Mesothelial cell of epicardium (in vitro differentiated cells): ENCODE results near the gene UBTD1. TPM values are rescaled to one million over a fixed set of nuclear protein-coding genes. Genes with fewer than 3 reads are reported as not detected.

ENCODE experiments used
- DNase-seq, 2 experiments: peaks; one replicate each; pipeline ENCODE4 v3.0.0; 2021; ENCODE audit warnings: low spot score in 2 of 2; ENCODE audit not compliant: unreplicated experiment in 2 of 2
- H3K27ac Mint-ChIP-seq: 2 replicates; pipeline ENCODE4 v1.8.0; 2021; ENCODE audit warnings: mixed read lengths
- H3K27me3 Mint-ChIP-seq: 2 replicates; pipeline ENCODE4 v1.8.0; 2021; ENCODE audit warnings: low read depth, mixed read lengths
- H3K36me3 Mint-ChIP-seq: 2 replicates; pipeline ENCODE4 v1.8.0; 2021; ENCODE audit warnings: mixed read lengths
- H3K4me1 Mint-ChIP-seq: 2 replicates; pipeline ENCODE4 v1.8.0; 2021; ENCODE audit warnings: mixed read lengths
- H3K4me3 Mint-ChIP-seq: 2 replicates; pipeline ENCODE4 v1.8.0; 2021; ENCODE audit warnings: mild to moderate bottlenecking, moderate library complexity, mixed read lengths
- H3K9me3 Mint-ChIP-seq: 2 replicates; pipeline ENCODE4 v1.8.0; 2021; ENCODE audit warnings: mixed read lengths
- CTCF ChIP-seq: fragments of 200-600 bp; sonication (generic); IDR thresholded peaks from one replicate; pipeline ENCODE4 v1.5.0; 2021; ENCODE audit warnings: antibody characterized with exemption; ENCODE audit not compliant: unreplicated experiment
- total RNA-seq: library from RNA; stranded (reverse); gene quantifications from 3 replicates; pipeline ENCODE4 v1.2.1, GENCODE V29; 2021

Gene UBTD1
- total RNA-seq, 1 donor from 2014 or later = 9.1 TPM

- TF ChIP-seq CTCF = no peak
- Mint-ChIP-seq H3K9me3 (no peaks in the 10 kb centered on the region), H3K4me1 (peaks cover 45% of the 10 kb centered on the region), H3K4me3 (no peak overlapping the region), H3K27ac (peak overlapping the region; percentile 96), H3K36me3 (no peaks in the 10 kb centered on the region), H3K27me3 (no peaks in the 10 kb centered on the region)
- no peak for DNase-seq
These were observed 43.7 kb downstream of the UBTD1 start for GRCh38 chr10:97542169-97543024.

- peak overlapping the region; percentile 96 for H3K27ac Mint-ChIP-seq
- no peak for DNase-seq
- H3K36me3 Mint-ChIP-seq = no peaks in the 10 kb centered on the region
- H3K27me3 Mint-ChIP-seq = no peaks in the 10 kb centered on the region
- no peak overlapping the region for H3K4me3 Mint-ChIP-seq
- no peak for TF ChIP-seq CTCF
- H3K9me3 Mint-ChIP-seq = no peaks in the 10 kb centered on the region
- H3K4me1 Mint-ChIP-seq = peaks cover 49% of the 10 kb centered on the region
These were observed 44.4 kb downstream of the UBTD1 start for GRCh38 chr10:97543025-97543546.

GRCh38 chr10:97546456-97547270 is 47.9 kb downstream of the UBTD1 start:
- TF ChIP-seq CTCF = no peak
- no peak for DNase-seq
- no peaks in the 10 kb centered on the region for H3K9me3 Mint-ChIP-seq
- H3K27ac Mint-ChIP-seq = no peak overlapping the region
- H3K4me3 Mint-ChIP-seq = no peak overlapping the region
- H3K36me3 Mint-ChIP-seq = no peaks in the 10 kb centered on the region
- H3K4me1 Mint-ChIP-seq = peaks cover 53% of the 10 kb centered on the region
- H3K27me3 Mint-ChIP-seq = no peaks in the 10 kb centered on the region

GRCh38 chr10:97547271-97547600 is 48.5 kb downstream of the UBTD1 start:
- no peak for TF ChIP-seq CTCF
- H3K36me3 Mint-ChIP-seq = no peaks in the 10 kb centered on the region
- H3K4me1 Mint-ChIP-seq = peaks cover 47% of the 10 kb centered on the region
- H3K9me3 Mint-ChIP-seq = no peaks in the 10 kb centered on the region
- no peak for DNase-seq
- no peak overlapping the region for H3K27ac Mint-ChIP-seq
- H3K4me3 Mint-ChIP-seq = no peak overlapping the region
- H3K27me3 Mint-ChIP-seq = no peaks in the 10 kb centered on the region

GRCh38 chr10:97547962-97548361 is 49.2 kb downstream of the UBTD1 start:
- no peak for DNase-seq
- Mint-ChIP-seq H3K9me3 (no peaks in the 10 kb centered on the region), H3K27me3 (no peaks in the 10 kb centered on the region), H3K4me1 (peaks cover 40% of the 10 kb centered on the region), H3K4me3 (no peak overlapping the region), H3K36me3 (no peaks in the 10 kb centered on the region), H3K27ac (no peak overlapping the region)
- TF ChIP-seq CTCF = no peak
